GM12865 (cell line): ENCODE measurements around the gene KLHL18.
"Not testable (repeated sequence)": the region's sequence is repeated elsewhere in the genome, so short reads cannot be mapped to it uniquely, and the experiment has no call there.

Source experiments
- DNase-seq: peaks from one replicate; pipeline ENCODE4 v3.0.0; 2010; ENCODE audit warnings: low read depth
- H3K4me3 ChIP-seq: 2 replicates; pipeline ENCODE4 v1.5.1; 2011; ENCODE audit warnings: mild to moderate bottlenecking, low read depth, low read length, control low read depth
- CTCF ChIP-seq: IDR thresholded peaks from 2 replicates; pipeline ENCODE4 v1.5.1; 2011; ENCODE audit warnings: low read length, control low read depth, low read depth, inconsistent platforms; ENCODE audit not compliant: insufficient read depth; ENCODE audit errors: missing control alignments

The KLHL18 gene

GRCh38 chr3:47344971-47345370 lies 62.2 kb downstream of the KLHL18 start:
- no peak for TF ChIP-seq CTCF
- H3K4me3 ChIP-seq = no peak overlapping the region
- no peak for DNase-seq

GRCh38 chr3:47347217-47347801 lies 64.6 kb downstream of the KLHL18 start:
- DNase-seq = peak; percentile 83
- no peak for TF ChIP-seq CTCF
- H3K4me3 ChIP-seq = no peak overlapping the region

GRCh38 chr3:47348411-47349154 lies 65.8 kb downstream of the KLHL18 start:
- H3K4me3 ChIP-seq = no peak overlapping the region
- no peak for TF ChIP-seq CTCF
- no peak for DNase-seq

- no peak overlapping the region for H3K4me3 ChIP-seq
- DNase-seq = no peak
- TF ChIP-seq CTCF = no peak
These were observed 72.3 kb downstream of the KLHL18 start for GRCh38 chr3:47355010-47355409.

GRCh38 chr3:47356201-47356600 lies 73.5 kb downstream of the KLHL18 start:
- DNase-seq = no peak
- no peak for TF ChIP-seq CTCF
- no peak overlapping the region for H3K4me3 ChIP-seq

- no peak for DNase-seq
- no peak for TF ChIP-seq CTCF
These were observed 76.6 kb downstream of the KLHL18 start for GRCh38 chr3:47359323-47359722.

GRCh38 chr3:47360110-47360517 lies 77.4 kb downstream of the KLHL18 start:
- not testable (repeated sequence) for DNase-seq, H3K4me3 ChIP-seq

More at GRCh38 chr3:47359323-47359722, 76.6 kb downstream of the KLHL18 start:
- H3K4me3 ChIP-seq = no peak overlapping the region
